OCI-LY1 (cell line): ENCODE data around the gene ADD1.

ENCODE experiments used
- CTCF ChIP-seq: fragments of 200-600 bp; sonication (generic), shearing (Covaris generic); IDR thresholded peaks from 2 replicates; pipeline ENCODE4 v1.5.1; 2017; ENCODE audit warnings: mild to moderate bottlenecking, antibody characterized with exemption, low read length, moderate library complexity, mixed read lengths
- EZH2 ChIP-seq: fragments of 200-600 bp; sonication (generic), shearing (Covaris generic); IDR thresholded peaks from 2 replicates; pipeline ENCODE4 v1.8.0; 2017; ENCODE audit warnings: borderline replicate concordance, mixed run types, mild to moderate bottlenecking, antibody characterized with exemption, low read length, moderate library complexity, mixed read lengths

GRCh38 chr4:2875556-2875955 lies 31.9 kb downstream of the ADD1 start:
- TF ChIP-seq CTCF = no peak
- TF ChIP-seq EZH2 = no peak
